ENCODE data around the gene CD99L2. TPM values are rescaled to one million over a fixed set of nuclear protein-coding genes. Genes with fewer than 3 reads are reported as not detected.

Gene CD99L2, protein sequence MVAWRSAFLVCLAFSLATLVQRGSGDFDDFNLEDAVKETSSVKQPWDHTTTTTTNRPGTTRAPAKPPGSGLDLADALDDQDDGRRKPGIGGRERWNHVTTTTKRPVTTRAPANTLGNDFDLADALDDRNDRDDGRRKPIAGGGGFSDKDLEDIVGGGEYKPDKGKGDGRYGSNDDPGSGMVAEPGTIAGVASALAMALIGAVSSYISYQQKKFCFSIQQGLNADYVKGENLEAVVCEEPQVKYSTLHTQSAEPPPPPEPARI
- 61.0 and 74.4 TPM in 2 replicates for polyA plus RNA-seq
- 87.6 and 92.5 TPM in 2 replicates for polyA minus RNA-seq

DNA sequence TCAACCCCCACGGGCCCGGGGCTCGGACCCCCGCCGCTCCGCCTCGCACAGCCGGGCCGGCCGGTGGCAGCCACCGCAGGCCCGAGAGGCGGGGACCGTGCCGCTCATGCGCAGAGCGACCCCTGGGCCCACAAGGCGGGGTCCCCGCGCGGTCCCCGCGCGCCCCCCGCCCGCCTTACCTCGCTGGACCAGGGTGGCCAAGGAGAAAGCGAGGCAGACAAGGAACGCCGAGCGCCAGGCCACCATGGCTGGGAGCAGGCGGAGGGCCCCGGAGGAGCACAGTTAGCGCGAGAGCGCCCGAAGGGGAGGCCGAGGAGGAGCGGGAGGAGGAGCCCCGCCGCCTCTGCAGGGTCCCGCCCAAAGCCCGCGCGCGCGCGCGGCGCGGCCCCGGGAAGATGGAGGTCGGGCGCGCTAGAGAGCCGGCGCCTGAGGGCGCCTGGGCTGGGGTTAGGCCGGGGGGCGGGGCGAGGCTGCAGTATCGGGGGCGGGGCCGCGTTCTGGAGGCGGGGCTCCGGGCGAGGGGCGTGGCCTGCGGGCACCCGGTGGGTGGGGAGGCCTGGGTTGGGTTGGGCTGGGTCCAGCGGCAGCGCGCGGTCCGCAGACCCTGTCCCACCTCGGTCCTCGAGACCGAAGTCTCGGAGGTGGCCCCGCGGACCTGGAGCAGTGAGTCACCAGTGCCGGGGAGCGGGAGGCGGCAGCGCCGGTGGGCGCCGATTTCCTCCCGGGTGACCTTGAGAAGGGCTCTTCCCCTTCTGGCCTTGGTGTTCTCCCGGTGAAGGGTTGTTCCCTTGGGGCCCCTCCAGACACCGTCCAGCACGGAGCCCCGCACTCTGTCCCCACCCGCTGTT lies at the start of gene CD99L2:
Gene CD99L2 (minus strand): TSS at position 326 of the 848 bp plus-strand sequence. CDS start 80 bp downstream, at position 246.
- no peaks in the 10 kb centered on the region for H3K9me2 ChIP-seq (ENCODE audit: insufficient read depth, low read length)
- no peaks in the 10 kb centered on the region for H3K36me3 ChIP-seq (ENCODE audit: insufficient read depth, low read length)
- H4K20me1 ChIP-seq (ENCODE audit: insufficient read depth), result no peaks in the 10 kb centered on the region
- no peaks in the 10 kb centered on the region for H3K79me2 ChIP-seq (replicated peaks; ENCODE audit: insufficient read depth, low read length)
- H3F3A ChIP-seq (ENCODE audit: insufficient read depth, low read length, poor library complexity, severe bottlenecking), result no peaks in the 10 kb centered on the region
- TF ChIP-seq, protein P1, sequence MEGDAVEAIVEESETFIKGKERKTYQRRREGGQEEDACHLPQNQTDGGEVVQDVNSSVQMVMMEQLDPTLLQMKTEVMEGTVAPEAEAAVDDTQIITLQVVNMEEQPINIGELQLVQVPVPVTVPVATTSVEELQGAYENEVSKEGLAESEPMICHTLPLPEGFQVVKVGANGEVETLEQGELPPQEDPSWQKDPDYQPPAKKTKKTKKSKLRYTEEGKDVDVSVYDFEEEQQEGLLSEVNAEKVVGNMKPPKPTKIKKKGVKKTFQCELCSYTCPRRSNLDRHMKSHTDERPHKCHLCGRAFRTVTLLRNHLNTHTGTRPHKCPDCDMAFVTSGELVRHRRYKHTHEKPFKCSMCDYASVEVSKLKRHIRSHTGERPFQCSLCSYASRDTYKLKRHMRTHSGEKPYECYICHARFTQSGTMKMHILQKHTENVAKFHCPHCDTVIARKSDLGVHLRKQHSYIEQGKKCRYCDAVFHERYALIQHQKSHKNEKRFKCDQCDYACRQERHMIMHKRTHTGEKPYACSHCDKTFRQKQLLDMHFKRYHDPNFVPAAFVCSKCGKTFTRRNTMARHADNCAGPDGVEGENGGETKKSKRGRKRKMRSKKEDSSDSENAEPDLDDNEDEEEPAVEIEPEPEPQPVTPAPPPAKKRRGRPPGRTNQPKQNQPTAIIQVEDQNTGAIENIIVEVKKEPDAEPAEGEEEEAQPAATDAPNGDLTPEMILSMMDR (IDR thresholded peaks at IDR 0.05; ENCODE audit: poor library complexity, severe bottlenecking), result no peak
- TF ChIP-seq EP300 (conservative IDR thresholded peaks at IDR 0.05; ENCODE audit: poor library complexity, severe bottlenecking) (peak; percentile 21), MXI1 (conservative IDR thresholded peaks at IDR 0.05; ENCODE audit: poor library complexity, severe bottlenecking) (peak; percentile 45), TAF1 (IDR thresholded peaks at IDR 0.05; ENCODE audit: low read depth) (peak; percentile 68), POLR2AphosphoS5 (IDR thresholded peaks at IDR 0.05) (peak; percentile 80), EZH2 (IDR thresholded peaks at IDR 0.05; ENCODE audit: borderline replicate concordance, insufficient read depth, low read length, poor library complexity, severe bottlenecking) (no peak)
- TF ChIP-seq, protein P2, sequence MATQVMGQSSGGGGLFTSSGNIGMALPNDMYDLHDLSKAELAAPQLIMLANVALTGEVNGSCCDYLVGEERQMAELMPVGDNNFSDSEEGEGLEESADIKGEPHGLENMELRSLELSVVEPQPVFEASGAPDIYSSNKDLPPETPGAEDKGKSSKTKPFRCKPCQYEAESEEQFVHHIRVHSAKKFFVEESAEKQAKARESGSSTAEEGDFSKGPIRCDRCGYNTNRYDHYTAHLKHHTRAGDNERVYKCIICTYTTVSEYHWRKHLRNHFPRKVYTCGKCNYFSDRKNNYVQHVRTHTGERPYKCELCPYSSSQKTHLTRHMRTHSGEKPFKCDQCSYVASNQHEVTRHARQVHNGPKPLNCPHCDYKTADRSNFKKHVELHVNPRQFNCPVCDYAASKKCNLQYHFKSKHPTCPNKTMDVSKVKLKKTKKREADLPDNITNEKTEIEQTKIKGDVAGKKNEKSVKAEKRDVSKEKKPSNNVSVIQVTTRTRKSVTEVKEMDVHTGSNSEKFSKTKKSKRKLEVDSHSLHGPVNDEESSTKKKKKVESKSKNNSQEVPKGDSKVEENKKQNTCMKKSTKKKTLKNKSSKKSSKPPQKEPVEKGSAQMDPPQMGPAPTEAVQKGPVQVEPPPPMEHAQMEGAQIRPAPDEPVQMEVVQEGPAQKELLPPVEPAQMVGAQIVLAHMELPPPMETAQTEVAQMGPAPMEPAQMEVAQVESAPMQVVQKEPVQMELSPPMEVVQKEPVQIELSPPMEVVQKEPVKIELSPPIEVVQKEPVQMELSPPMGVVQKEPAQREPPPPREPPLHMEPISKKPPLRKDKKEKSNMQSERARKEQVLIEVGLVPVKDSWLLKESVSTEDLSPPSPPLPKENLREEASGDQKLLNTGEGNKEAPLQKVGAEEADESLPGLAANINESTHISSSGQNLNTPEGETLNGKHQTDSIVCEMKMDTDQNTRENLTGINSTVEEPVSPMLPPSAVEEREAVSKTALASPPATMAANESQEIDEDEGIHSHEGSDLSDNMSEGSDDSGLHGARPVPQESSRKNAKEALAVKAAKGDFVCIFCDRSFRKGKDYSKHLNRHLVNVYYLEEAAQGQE (IDR thresholded peaks at IDR 0.05; ENCODE audit: borderline replicate concordance), result peak; percentile 12
- no peaks in the 10 kb centered on the region for H3K9me3 ChIP-seq (ENCODE audit: low read length)
- peak within 1 kb of the TSS; percentile 40 for H2AFZ ChIP-seq (ENCODE audit: low read depth, low read length)
- H3K27me3 ChIP-seq (ENCODE audit: insufficient read depth, low read depth, low read length), result no peaks in the 10 kb centered on the region
- peak within 1 kb of the TSS; percentile 86 for H3K9ac ChIP-seq (ENCODE audit: low read length)
- peak within 1 kb of the TSS; percentile 73 for H3K4me3 ChIP-seq (ENCODE audit: low read length)
- H3K27ac ChIP-seq (ENCODE audit: low read length), result peak within 1 kb of the TSS; percentile 78
- peak within 1 kb of the TSS; percentile 39 for H3K4me2 ChIP-seq (ENCODE audit: low read length)

DNA sequence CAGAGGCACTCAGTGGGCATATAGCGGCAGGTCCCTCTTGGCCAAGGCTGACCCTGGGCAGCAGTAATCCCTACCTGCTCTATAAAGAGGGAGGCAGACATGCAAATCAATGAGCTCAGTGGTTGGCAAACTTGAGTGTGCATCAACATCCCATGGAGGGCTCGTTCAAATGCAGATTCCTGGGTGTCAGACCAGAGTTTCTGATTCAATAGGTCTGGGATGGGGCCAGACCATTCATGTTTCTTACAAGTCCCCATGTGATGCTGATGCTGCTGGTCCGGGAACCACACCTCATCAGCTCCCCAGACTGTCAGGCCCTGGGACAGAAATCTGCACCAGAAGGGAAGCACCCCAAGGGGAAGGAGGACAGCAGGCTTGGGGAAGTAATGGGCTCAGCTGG lies 45.8 kb upstream of the CD99L2 start:
- H3K4me2 ChIP-seq (ENCODE audit: low read length), result no peak overlapping the region
- H3K27me3 ChIP-seq (ENCODE audit: insufficient read depth, low read depth, low read length), result no peaks in the 10 kb centered on the region
- H3K79me2 ChIP-seq (replicated peaks; ENCODE audit: insufficient read depth, low read length), result no peaks in the 10 kb centered on the region
- no peaks in the 10 kb centered on the region for H3K9me2 ChIP-seq (ENCODE audit: insufficient read depth, low read length)
- no peak overlapping the region for H3K9ac ChIP-seq (ENCODE audit: low read length)
- no peaks in the 10 kb centered on the region for H3K36me3 ChIP-seq (ENCODE audit: insufficient read depth, low read length)
- no peaks in the 10 kb centered on the region for H3K9me3 ChIP-seq (ENCODE audit: low read length)
- H3K27ac ChIP-seq (ENCODE audit: low read length), result no peak overlapping the region
- no peak overlapping the region for H3K4me3 ChIP-seq (ENCODE audit: low read length)
- no peak overlapping the region for H2AFZ ChIP-seq (ENCODE audit: low read depth, low read length)
- H4K20me1 ChIP-seq (ENCODE audit: insufficient read depth), result no peaks in the 10 kb centered on the region
- H3F3A ChIP-seq (ENCODE audit: insufficient read depth, low read length, poor library complexity, severe bottlenecking), result no peaks in the 10 kb centered on the region
- TF ChIP-seq EP300 (conservative IDR thresholded peaks at IDR 0.05; ENCODE audit: poor library complexity, severe bottlenecking) (no peak), EZH2 (IDR thresholded peaks at IDR 0.05; ENCODE audit: borderline replicate concordance, insufficient read depth, low read length, poor library complexity, severe bottlenecking) (no peak), TAF1 (IDR thresholded peaks at IDR 0.05; ENCODE audit: low read depth) (no peak), POLR2AphosphoS5 (IDR thresholded peaks at IDR 0.05) (no peak), RAD21 (conservative IDR thresholded peaks at IDR 0.05) (no peak), SMC3 (conservative IDR thresholded peaks at IDR 0.05; ENCODE audit: poor library complexity) (no peak), MXI1 (conservative IDR thresholded peaks at IDR 0.05; ENCODE audit: poor library complexity, severe bottlenecking) (no peak)
- TF ChIP-seq, protein P1 (IDR thresholded peaks at IDR 0.05; ENCODE audit: poor library complexity, severe bottlenecking), result no peak
- TF ChIP-seq, protein P2 (IDR thresholded peaks at IDR 0.05; ENCODE audit: borderline replicate concordance), result no peak
